ENCODE measurements around the gene AGMO. TPM values are rescaled to one million over a fixed set of nuclear protein-coding genes. Genes with fewer than 3 reads are reported as not detected.

AGMO gene
- total and polyA plus RNA-seq, 4 donors = 21.6 to 46.6 (median 31.6) TPM

- Histone ChIP-seq H3K9me3 (ENCODE audit: control insufficient read depth in 4 of 4, low read length in 3 of 4) (no peaks in the 10 kb centered on the region), H3K27ac (ENCODE audit: low read depth in 1 of 2, low read length in 2 of 2) (no peak overlapping the region), H3K27me3 (ENCODE audit: control insufficient read depth in 4 of 4, insufficient read depth in 4 of 4, low read length in 3 of 4) (no peaks in the 10 kb centered on the region), H3K36me3 (ENCODE audit: control insufficient read depth in 4 of 4, insufficient read depth in 3 of 4, low read depth in 1 of 4, low read length in 3 of 4) (no peaks in the 10 kb centered on the region), H3K4me3 (ENCODE audit: low read depth in 1 of 3, low read length in 3 of 3) (no peak overlapping the region), H3K4me1 (ENCODE audit: control insufficient read depth in 4 of 4, insufficient read depth in 4 of 4, low read length in 3 of 4) (no peaks in the 10 kb centered on the region), H3K9ac (ENCODE audit: low read depth in 1 of 2, low read length in 2 of 2) (no peak overlapping the region)
- no peak for DNase-seq (ENCODE audit: low spot score)
- 99% methylated on average over 1 of the region's 1 CpG for WGBS
- TF ChIP-seq TAF1 (conservative IDR thresholded peaks at IDR 0.05) = no peak
- no peak for TF ChIP-seq JUND (IDR thresholded peaks at IDR 0.05)
- no peak for TF ChIP-seq FOXA1 (IDR thresholded peaks at IDR 0.05)
- no peak for TF ChIP-seq CTCF (IDR thresholded peaks at IDR 0.05; ENCODE audit: low read depth, low read length, missing input control)
- TF ChIP-seq YY1 (IDR thresholded peaks at IDR 0.05) = no peak
- no peak for TF ChIP-seq REST (IDR thresholded peaks at IDR 0.05)
- no peak for TF ChIP-seq RAD21 (IDR thresholded peaks at IDR 0.05)
- TF ChIP-seq EGR1 (IDR thresholded peaks at IDR 0.05; ENCODE audit: low read depth in 2 of 2) = no peak
- TF ChIP-seq HNF4G (IDR thresholded peaks at IDR 0.05) = no peak
- TF ChIP-seq NR2F2 (IDR thresholded peaks at IDR 0.05) = no peak
These were observed 42.4 kb upstream of the AGMO start for GRCh38 chr7:15604166-15604565.

GRCh38 chr7:15603124-15603523 is 41.3 kb upstream of the AGMO start:
- Histone ChIP-seq H3K4me3 (ENCODE audit: low read depth in 1 of 3, low read length in 3 of 3) (no peak overlapping the region), H3K4me1 (ENCODE audit: control insufficient read depth in 4 of 4, insufficient read depth in 4 of 4, low read length in 3 of 4) (no peaks in the 10 kb centered on the region), H3K9ac (ENCODE audit: low read depth in 1 of 2, low read length in 2 of 2) (no peak overlapping the region), H3K36me3 (ENCODE audit: control insufficient read depth in 4 of 4, insufficient read depth in 3 of 4, low read depth in 1 of 4, low read length in 3 of 4) (no peaks in the 10 kb centered on the region), H3K27ac (ENCODE audit: low read depth in 1 of 2, low read length in 2 of 2) (no peak overlapping the region), H3K27me3 (ENCODE audit: control insufficient read depth in 4 of 4, insufficient read depth in 4 of 4, low read length in 3 of 4) (no peaks in the 10 kb centered on the region), H3K9me3 (ENCODE audit: control insufficient read depth in 4 of 4, low read length in 3 of 4) (no peaks in the 10 kb centered on the region)
- 66% methylated on average over 2 of the region's 2 CpGs for WGBS
- no peak for TF ChIP-seq HNF4A (conservative IDR thresholded peaks at IDR 0.05)
- TF ChIP-seq TAF1 (conservative IDR thresholded peaks at IDR 0.05) = no peak
- no peak for TF ChIP-seq JUND (IDR thresholded peaks at IDR 0.05)
- TF ChIP-seq FOXA2 (IDR thresholded peaks at IDR 0.05) = no peak
- TF ChIP-seq ATF3 (IDR thresholded peaks at IDR 0.05) = no peak
- TF ChIP-seq FOXA1 (IDR thresholded peaks at IDR 0.05) = no peak
- no peak for TF ChIP-seq CTCF (IDR thresholded peaks at IDR 0.05; ENCODE audit: low read depth, low read length, missing input control)
- no peak for TF ChIP-seq GABPA (IDR thresholded peaks at IDR 0.05 in 1 of 2, conservative IDR thresholded peaks at IDR 0.05 in 1 of 2)
- TF ChIP-seq MAX (IDR thresholded peaks at IDR 0.05) = no peak
- TF ChIP-seq ZBTB33 (IDR thresholded peaks at IDR 0.05) = no peak
- no peak for TF ChIP-seq EGR1 (IDR thresholded peaks at IDR 0.05; ENCODE audit: low read depth in 2 of 2)
- TF ChIP-seq REST (IDR thresholded peaks at IDR 0.05) = no peak
- TF ChIP-seq YY1 (IDR thresholded peaks at IDR 0.05) = no peak
- TF ChIP-seq RAD21 (IDR thresholded peaks at IDR 0.05) = no peak
- TF ChIP-seq NR2F2 (IDR thresholded peaks at IDR 0.05) = no peak
- TF ChIP-seq HNF4G (IDR thresholded peaks at IDR 0.05) = no peak
- no peak for TF ChIP-seq SP1 (IDR thresholded peaks at IDR 0.05)
- no peak for DNase-seq (ENCODE audit: low spot score)

Data from liver (tissue), 9 donors.